ENCODE results near the gene SERTAD4. TPM values are rescaled to one million over a fixed set of nuclear protein-coding genes. Genes with fewer than 3 reads are reported as not detected.
"Not testable (repeated sequence)": the region's sequence is repeated elsewhere in the genome, so short reads cannot be mapped to it uniquely, and the experiment has no call there.

The SERTAD4 gene
- total RNA-seq, 1 donor from 2014 or later = 5.7 TPM

DNA sequence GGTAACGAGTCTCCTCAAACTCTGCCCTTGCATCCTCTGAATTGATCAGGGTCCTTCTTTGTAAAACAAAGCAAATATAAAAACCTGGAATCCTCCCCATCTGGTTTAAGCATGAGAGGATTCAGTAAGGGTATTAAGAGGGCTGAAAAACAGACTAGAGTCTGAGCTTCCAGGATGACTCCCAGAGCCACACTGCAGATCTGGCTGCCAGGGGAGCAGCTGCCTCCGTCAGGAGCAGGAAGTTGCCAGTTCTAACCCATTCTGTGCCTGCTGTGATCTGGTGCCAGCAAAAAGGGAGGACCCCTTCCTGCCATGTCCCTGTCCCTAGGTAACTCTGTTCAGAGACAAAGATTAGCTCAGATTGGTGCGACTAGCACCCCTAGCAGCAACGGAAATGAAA lies 27.5 kb downstream of the SERTAD4 start:
- peak; percentile 46 for DNase-seq

GRCh38 chr1:210262167-210262896 lies 29.7 kb downstream of the SERTAD4 start:
- peak; percentile 96 for DNase-seq

DNA sequence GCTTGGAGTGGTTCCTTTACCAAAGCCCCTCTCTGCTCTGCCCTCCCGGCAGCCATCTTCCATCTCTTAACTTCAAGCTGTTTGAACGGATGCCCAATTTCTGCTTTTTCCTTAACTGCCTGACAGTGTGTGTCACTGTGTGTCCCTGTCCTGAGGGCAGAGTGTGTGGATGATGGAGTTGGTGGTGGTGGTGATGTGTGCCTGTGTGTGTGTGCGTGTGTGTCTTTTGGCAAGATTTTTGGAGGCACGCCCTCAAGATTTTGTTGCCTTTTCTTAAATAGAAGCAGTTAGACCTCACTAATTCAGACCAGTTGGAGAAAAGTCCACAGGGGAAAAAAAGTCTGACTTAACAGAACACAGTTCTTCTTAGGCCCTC lies 30.3 kb downstream of the SERTAD4 start:
- DNase-seq = peak; percentile 91

GRCh38 chr1:210263963-210264362 lies 31.4 kb downstream of the SERTAD4 start:
- DNase-seq = no peak

DNA sequence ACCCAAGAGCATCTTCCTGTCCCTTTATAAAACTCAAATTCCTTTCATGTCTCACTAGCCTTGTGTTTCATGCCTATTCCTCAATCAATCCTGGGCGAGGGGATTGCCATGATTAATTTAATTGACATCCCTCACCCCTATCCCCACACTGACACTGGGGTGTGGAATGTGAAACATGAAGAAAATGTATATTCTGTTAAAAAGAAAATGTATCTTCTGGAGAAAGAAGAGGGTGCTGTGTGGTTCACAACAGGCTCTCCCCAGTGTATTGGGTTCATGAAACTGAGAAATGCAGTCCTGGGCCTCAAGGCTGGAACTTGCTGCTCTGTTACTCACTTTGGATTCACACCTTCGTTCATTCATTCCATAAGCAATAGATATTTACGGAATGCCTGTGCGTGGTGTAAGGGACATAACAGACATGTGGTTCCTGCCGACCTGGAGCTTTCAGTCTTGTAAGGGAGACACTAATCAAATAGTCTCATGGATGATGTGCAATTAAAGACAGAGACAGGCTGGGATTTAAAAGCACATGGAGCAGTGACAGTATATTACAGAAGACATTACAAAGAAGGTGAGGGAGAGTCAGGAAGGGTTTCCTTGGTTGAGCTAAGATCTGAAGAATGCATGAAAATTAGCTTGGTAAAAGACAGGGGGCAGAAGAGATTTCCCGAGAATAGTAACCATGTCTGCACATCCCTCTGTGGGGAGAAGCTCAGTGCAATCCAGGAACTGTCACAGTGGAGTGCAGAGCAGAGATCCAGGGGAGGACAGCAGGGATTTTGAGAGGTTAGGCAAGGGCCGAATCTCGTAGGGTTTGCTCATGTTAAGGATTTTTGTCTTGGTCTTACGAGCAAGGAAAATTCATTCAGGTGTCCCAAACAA lies 32.1 kb downstream of the SERTAD4 start:
- peak; percentile 54 for DNase-seq

GRCh38 chr1:210265392-210265955 lies 32.9 kb downstream of the SERTAD4 start:
- not testable (repeated sequence) for DNase-seq

DNA sequence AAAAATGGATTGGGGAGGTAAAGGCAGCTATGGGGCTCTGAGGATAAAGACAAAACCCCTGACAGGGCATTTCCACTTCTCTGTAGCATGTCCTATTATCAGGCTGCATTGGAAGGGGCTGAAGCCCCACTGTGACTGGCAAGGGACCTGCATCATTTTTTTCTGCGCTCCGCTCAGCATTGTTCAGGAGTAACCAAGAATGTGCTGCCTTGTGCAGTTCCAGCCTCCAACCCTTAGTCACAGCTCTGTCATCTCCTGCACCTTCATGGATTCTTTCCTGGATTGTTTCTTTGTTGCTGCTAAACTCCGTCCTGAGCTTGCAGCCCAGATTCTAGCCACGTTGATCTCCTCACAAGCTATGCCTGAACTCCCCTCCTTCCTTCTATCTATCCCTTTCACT lies 37.4 kb downstream of the SERTAD4 start:
- no peak for DNase-seq

DNA sequence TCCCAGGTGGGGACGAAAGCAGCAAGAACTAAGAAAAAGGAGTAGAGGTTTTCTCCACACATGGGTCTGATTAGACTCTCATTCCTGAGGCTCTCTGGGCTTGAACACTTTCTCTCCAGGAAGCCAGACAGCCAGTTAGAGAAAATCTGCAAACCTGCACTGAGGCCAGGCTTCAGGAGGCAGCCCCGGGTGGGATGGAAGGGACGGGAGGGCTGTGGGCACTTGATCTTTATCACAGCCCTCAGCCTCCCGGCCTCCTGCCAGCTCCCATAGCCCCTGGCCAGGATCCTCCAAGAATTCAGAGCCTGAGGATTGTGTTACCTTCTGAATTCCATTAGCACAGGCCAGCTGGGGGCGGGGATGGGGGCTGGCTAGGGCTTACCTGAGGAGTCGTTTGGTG lies 40.1 kb downstream of the SERTAD4 start:
- no peak for DNase-seq

DNA sequence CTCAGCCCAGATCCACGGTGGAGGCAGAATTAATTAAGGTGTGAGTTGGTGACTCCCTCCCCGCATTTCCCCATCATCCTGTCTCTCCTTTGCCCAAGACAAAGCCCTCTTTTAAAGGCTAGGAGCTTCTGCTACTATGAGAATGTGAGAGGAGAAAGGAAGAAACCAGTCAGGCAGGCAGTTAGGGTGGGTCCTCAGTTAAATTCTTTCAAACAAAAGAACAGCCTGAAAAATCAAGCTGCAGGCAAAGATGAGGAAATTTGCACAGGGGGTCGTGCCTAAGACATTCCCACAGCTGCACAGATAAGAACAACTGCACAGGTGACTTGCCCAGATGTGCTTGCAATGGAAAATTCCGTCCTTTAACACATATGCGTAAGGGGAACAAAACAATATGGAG lies 47.6 kb downstream of the SERTAD4 start:
- no peak for DNase-seq

DNA sequence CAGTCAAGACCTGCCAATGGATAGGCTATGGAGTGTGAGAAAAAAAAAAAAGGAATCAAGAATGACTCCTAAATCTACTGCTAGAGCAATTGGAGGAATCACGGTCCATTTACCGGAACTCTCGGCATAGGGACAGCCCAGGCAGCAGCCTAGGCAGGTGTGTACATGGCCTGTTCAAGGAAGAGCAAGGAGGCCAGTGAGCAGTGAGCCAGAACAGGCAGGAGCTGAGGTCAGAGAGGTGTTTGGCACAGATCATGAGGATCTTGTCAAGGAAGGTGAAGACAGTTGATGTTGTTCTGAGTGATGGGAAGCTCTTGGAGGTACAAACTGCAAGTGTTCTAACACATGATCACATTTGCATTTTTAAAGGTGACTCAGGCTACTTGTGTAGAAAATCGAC lies 55.5 kb downstream of the SERTAD4 start:
- DNase-seq = no peak

DNA sequence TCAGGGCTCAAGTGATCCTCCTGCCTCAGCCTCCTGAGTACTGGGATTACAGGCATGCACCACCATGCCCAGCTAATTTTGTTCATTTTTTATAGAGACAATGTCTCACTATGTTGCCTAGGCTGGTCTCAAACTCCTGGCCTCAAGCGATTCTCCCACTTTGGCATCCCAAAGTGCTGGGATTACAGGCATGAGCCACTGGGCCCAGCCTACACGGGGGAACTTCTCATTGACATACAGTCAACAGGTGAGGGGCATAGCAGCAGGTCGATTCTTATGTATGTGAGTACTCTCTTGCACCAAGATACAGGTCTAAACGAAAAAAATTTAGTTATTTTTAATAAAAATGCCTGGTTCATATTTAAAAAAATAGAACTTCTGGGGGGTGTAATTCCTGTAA lies 56.7 kb downstream of the SERTAD4 start:
- no peak for DNase-seq

DNA sequence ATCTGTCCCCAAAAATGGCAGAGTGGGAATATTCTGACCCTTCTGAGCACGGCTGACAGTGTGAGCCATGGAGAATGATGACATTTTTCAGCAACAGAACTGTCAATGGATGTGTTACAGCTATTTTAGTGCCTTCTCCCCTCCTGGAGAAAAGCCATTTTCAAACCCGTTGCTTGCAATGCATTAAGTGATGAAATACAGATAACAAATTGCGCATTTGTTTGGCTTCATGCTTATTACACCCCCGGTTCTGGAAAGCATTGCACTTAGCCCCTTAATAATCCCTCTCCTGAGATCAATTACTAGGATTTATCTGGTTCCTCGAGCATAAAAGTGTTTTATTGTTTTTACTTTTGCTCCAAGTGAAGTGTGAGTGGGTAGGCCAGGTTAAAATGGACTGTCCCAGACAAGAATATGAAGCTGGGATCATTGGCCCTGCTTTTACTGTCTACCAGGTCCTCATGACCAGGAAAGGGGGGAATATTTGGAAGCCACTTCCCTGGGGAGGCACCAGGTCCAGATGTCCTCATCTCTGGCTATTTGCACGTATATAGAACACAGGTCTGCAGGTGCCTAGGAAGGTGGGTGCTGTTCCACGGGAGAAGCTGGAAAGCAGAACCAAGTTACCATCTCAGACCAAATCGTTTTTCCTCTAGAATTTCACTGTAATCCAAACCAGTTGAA lies 58.6 kb downstream of the SERTAD4 start:
- peak; percentile 88 for DNase-seq

DNA sequence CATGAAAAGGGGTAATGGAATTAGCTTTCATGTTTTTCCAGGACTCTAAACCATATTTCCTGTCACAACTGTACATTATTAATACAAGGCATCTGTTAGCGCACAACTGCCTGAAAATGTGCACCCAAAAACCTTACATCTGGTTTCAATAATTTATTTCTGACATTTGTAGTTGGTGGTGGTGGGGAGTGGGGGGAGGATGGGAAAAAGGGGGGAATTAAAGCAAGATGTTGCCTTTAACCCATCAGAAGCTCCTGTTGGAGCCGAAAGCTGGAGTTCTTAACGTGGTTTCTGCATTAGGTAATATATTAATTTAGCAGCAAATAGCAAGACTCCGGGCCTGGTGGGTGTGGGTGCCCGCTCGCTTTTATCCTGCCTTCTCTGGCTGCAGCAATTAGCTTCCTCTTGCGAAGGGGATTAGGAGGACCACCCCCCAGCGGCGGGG lies 59.2 kb downstream of the SERTAD4 start:
- DNase-seq = peak; percentile 98

- peak; percentile 70 for DNase-seq
These were observed 59.8 kb downstream of the SERTAD4 start for GRCh38 chr1:210292231-210292871.

DNA sequence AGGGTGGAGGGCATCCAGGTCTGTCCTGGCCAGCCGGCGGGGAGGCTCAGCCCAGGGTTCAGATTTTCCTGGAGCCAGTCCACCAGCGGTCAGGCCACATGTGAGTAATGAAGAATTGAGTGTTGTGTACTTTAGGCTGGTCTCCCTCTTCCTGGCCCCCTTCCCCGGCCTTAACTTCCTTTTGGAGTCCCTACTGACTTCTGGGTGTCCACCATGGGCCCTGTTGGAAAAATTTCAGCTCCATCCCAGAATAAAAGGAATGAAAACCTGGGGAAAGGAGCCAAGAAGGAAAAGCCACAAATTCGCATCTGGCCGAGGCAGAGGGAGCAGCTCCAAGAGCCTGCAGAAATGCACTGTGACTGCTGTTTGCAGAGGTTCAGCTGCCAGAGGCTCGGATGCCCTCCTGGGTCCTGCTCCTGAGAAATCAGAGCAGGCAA lies 60.6 kb downstream of the SERTAD4 start:
- DNase-seq = peak; percentile 79

DNA sequence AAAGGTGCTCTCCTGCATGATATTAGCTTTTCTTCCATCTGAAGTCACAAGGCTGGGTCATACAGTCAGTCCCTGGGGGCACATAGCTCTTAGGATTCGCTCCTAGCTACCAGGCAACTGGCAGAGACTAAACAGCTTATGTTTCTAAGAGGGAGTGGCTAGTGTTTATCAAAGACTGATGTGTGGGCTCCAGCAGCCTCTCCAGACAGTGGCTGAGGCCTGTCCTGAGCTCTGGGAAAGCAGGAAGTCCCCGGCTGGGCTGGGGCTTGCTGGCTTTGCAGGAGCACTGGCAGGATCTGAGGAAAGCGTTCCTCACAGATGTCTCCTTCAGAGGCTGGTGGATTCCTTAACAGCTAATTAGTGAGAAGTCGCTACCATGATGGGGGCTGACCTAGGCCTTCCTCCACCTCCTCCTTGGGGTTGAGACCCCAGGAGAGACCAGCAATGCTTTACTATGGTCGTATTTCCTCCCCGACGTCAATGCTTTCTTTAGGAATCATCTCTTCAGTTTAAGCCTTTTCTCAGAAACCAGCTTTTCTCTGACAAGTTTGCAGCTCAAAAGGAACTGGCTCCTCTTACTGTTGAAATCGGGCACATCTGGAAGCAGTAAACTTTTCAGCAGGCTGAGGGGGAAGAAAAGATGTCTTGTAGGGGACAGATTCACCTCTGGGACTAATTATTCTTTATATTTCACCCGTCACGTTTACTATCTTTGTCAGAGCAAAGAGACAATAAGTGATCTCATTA lies 62.6 kb downstream of the SERTAD4 start:
- peak; percentile 88 for DNase-seq

Other genes with a start within 250 kb of the SERTAD4 start
- 6.8 TPM for gene HHAT, start 96.1 kb downstream of the SERTAD4 start, total RNA-seq

Data from skin of body (tissue), 2 donors.